Endothelial cell (in vitro differentiated cells): Measurements from ENCODE around the gene OR52E5. TPM values are rescaled to one million over a fixed set of nuclear protein-coding genes. Genes with fewer than 3 reads are reported as not detected.

Experiments used
- DNase-seq: peaks from one replicate; pipeline ENCODE4 v3.0.0; 2021; ENCODE audit warnings: low spot score
- H3K27ac Mint-ChIP-seq: one replicate; pipeline ENCODE4 v1.8.0; 2021; ENCODE audit warnings: mixed read lengths, inconsistent platforms; ENCODE audit not compliant: unreplicated experiment
- H3K27me3 Mint-ChIP-seq: one replicate; pipeline ENCODE4 v1.8.0; 2021; ENCODE audit warnings: mild to moderate bottlenecking, moderate library complexity, mixed read lengths, inconsistent platforms; ENCODE audit not compliant: unreplicated experiment
- H3K36me3 Mint-ChIP-seq: one replicate; pipeline ENCODE4 v1.8.0; 2021; ENCODE audit warnings: mild to moderate bottlenecking, low read depth, mixed read lengths, inconsistent platforms; ENCODE audit not compliant: unreplicated experiment
- H3K4me1 Mint-ChIP-seq: one replicate; pipeline ENCODE4 v1.8.0; 2021; ENCODE audit warnings: mild to moderate bottlenecking, mixed read lengths, inconsistent platforms; ENCODE audit not compliant: unreplicated experiment
- H3K4me3 Mint-ChIP-seq: one replicate; pipeline ENCODE4 v1.8.0; 2021; ENCODE audit warnings: mild to moderate bottlenecking, mixed read lengths, inconsistent platforms; ENCODE audit not compliant: unreplicated experiment
- H3K9me3 Mint-ChIP-seq: one replicate; pipeline ENCODE4 v1.8.0; 2021; ENCODE audit warnings: mixed read lengths, inconsistent platforms; ENCODE audit not compliant: unreplicated experiment
- CTCF ChIP-seq: fragments of 200-600 bp; sonication (generic); IDR thresholded peaks from one replicate; pipeline ENCODE4 v1.5.0; 2021; ENCODE audit warnings: antibody characterized with exemption; ENCODE audit not compliant: unreplicated experiment
- total RNA-seq: library from RNA; stranded (reverse); fragmentation: NEBNext Ultra II Directional; extraction: Animal tissue kit (Norgen Biotek cat#: 25700); gene quantifications from one replicate; pipeline ENCODE4 v1.2.1, GENCODE V29; 2021; ENCODE audit not compliant: unreplicated experiment

Gene OR52E5
- total RNA-seq, 1 donor from 2014 or later, result not detected

GRCh38 chr11:5930614-5931013 is 37.6 kb downstream of the OR52E5 start:
- DNase-seq, result no peak
- peaks cover 8% of the 10 kb centered on the region for H3K27me3 Mint-ChIP-seq
- H3K4me3 Mint-ChIP-seq, result no peak overlapping the region
- peaks cover 20% of the 10 kb centered on the region for H3K36me3 Mint-ChIP-seq
- no peak for TF ChIP-seq CTCF
- no peaks in the 10 kb centered on the region for H3K4me1 Mint-ChIP-seq
- no peaks in the 10 kb centered on the region for H3K9me3 Mint-ChIP-seq
- H3K27ac Mint-ChIP-seq, result no peak overlapping the region

GRCh38 chr11:5931061-5931460 is 38.1 kb downstream of the OR52E5 start:
- H3K9me3 Mint-ChIP-seq, result no peaks in the 10 kb centered on the region
- no peak overlapping the region for H3K27ac Mint-ChIP-seq
- peaks cover 8% of the 10 kb centered on the region for H3K27me3 Mint-ChIP-seq
- TF ChIP-seq CTCF, result no peak
- H3K4me3 Mint-ChIP-seq, result peak overlapping the region; percentile 19
- H3K4me1 Mint-ChIP-seq, result no peaks in the 10 kb centered on the region
- H3K36me3 Mint-ChIP-seq, result peaks cover 20% of the 10 kb centered on the region
- DNase-seq, result no peak

- Mint-ChIP-seq H3K4me1 (no peaks in the 10 kb centered on the region), H3K36me3 (peaks cover 20% of the 10 kb centered on the region), H3K27me3 (peaks cover 9% of the 10 kb centered on the region), H3K9me3 (no peaks in the 10 kb centered on the region), H3K4me3 (peak overlapping the region; percentile 48), H3K27ac (no peak overlapping the region)
- TF ChIP-seq CTCF, result no peak
- no peak for DNase-seq
Observed at GRCh38 chr11:5932671-5933070, 39.7 kb downstream of the OR52E5 start.

- TF ChIP-seq CTCF, result no peak
- H3K4me1 Mint-ChIP-seq, result no peaks in the 10 kb centered on the region
- H3K36me3 Mint-ChIP-seq, result peaks cover 20% of the 10 kb centered on the region
- H3K4me3 Mint-ChIP-seq, result no peak overlapping the region
- H3K27ac Mint-ChIP-seq, result no peak overlapping the region
- H3K9me3 Mint-ChIP-seq, result no peaks in the 10 kb centered on the region
- peaks cover 11% of the 10 kb centered on the region for H3K27me3 Mint-ChIP-seq
- no peak for DNase-seq
Observed at GRCh38 chr11:5933116-5933515, 40.1 kb downstream of the OR52E5 start.

- no peak for TF ChIP-seq CTCF
- Mint-ChIP-seq H3K9me3 (no peaks in the 10 kb centered on the region), H3K36me3 (no peaks in the 10 kb centered on the region), H3K27ac (no peak overlapping the region), H3K4me1 (no peaks in the 10 kb centered on the region), H3K4me3 (no peak overlapping the region), H3K27me3 (peaks cover 8% of the 10 kb centered on the region)
- no peak for DNase-seq
Observed at GRCh38 chr11:5937868-5938602, 45.0 kb downstream of the OR52E5 start.
